Measurements from ENCODE around the gene HSPA8. TPM values are rescaled to one million over a fixed set of nuclear protein-coding genes. Genes with fewer than 3 reads are reported as not detected.
"Not testable (repeated sequence)": the region's sequence is repeated elsewhere in the genome, so short reads cannot be mapped to it uniquely, and the experiment has no call there.

Gene HSPA8
- polyA plus RNA-seq, 1 donor from 2014 or later: 2,242 TPM

GRCh38 chr11:123062158-123062891 lies 389 bp upstream of the HSPA8 start:
- Histone ChIP-seq H3K27me3 (ENCODE audit: insufficient read depth, low read depth, low read length) (no peaks in the 10 kb centered on the region), H2AFZ (ENCODE audit: low read depth, low read length) (peak overlapping the region; percentile 97), H3K79me2 (replicated peaks; ENCODE audit: insufficient read depth, low read length) (peaks cover 61% of the 10 kb centered on the region), H3K4me3 (ENCODE audit: low read length) (peak overlapping the region; percentile 94), H3K27ac (ENCODE audit: low read length) (peak overlapping the region; percentile 99), H4K20me1 (ENCODE audit: insufficient read depth) (peaks cover 15% of the 10 kb centered on the region), H3K9me3 (ENCODE audit: low read length) (no peaks in the 10 kb centered on the region), H3K9ac (ENCODE audit: low read length) (peak overlapping the region; percentile 99), H3K4me2 (ENCODE audit: low read length) (peak overlapping the region; percentile 94), H3K36me3 (ENCODE audit: insufficient read depth, low read length) (peaks cover 22% of the 10 kb centered on the region), H3F3A (ENCODE audit: insufficient read depth, low read length, poor library complexity, severe bottlenecking) (peaks cover 5% of the 10 kb centered on the region), H3K9me2 (ENCODE audit: insufficient read depth, low read length) (no peaks in the 10 kb centered on the region)
- TF ChIP-seq TAF1 (IDR thresholded peaks at IDR 0.05; ENCODE audit: low read depth) (peak; percentile 66), REST (IDR thresholded peaks at IDR 0.05; ENCODE audit: borderline replicate concordance) (no peak), EP300 (conservative IDR thresholded peaks at IDR 0.05; ENCODE audit: poor library complexity, severe bottlenecking) (peak; percentile 59), RAD21 (conservative IDR thresholded peaks at IDR 0.05) (no peak), MXI1 (conservative IDR thresholded peaks at IDR 0.05; ENCODE audit: poor library complexity, severe bottlenecking) (no peak), CTCF (IDR thresholded peaks at IDR 0.05; ENCODE audit: poor library complexity, severe bottlenecking) (no peak), SMC3 (conservative IDR thresholded peaks at IDR 0.05; ENCODE audit: poor library complexity) (no peak), POLR2AphosphoS5 (IDR thresholded peaks at IDR 0.05) (peak; percentile 91)

- peaks cover 22% of the 10 kb centered on the region for H3K36me3 ChIP-seq (ENCODE audit: insufficient read depth, low read length)
- H3F3A ChIP-seq (ENCODE audit: insufficient read depth, low read length, poor library complexity, severe bottlenecking): peaks cover 5% of the 10 kb centered on the region
- peaks cover 52% of the 10 kb centered on the region for H3K79me2 ChIP-seq (replicated peaks; ENCODE audit: insufficient read depth, low read length)
- peak overlapping the region; percentile 99 for H3K9ac ChIP-seq (ENCODE audit: low read length)
- H3K9me2 ChIP-seq (ENCODE audit: insufficient read depth, low read length): no peaks in the 10 kb centered on the region
- H3K4me2 ChIP-seq (ENCODE audit: low read length): peak overlapping the region; percentile 99
- no peaks in the 10 kb centered on the region for H3K9me3 ChIP-seq (ENCODE audit: low read length)
- no peak overlapping the region for H2AFZ ChIP-seq (ENCODE audit: low read depth, low read length)
- no peak overlapping the region for H3K27ac ChIP-seq (ENCODE audit: low read length)
- H4K20me1 ChIP-seq (ENCODE audit: insufficient read depth): peaks cover 15% of the 10 kb centered on the region
- no peak for TF ChIP-seq POLR2AphosphoS5 (IDR thresholded peaks at IDR 0.05)
- no peak for TF ChIP-seq EZH2 (IDR thresholded peaks at IDR 0.05; ENCODE audit: borderline replicate concordance, insufficient read depth, low read length, poor library complexity, severe bottlenecking)
- no peak for TF ChIP-seq SMC3 (conservative IDR thresholded peaks at IDR 0.05; ENCODE audit: poor library complexity)
- no peaks in the 10 kb centered on the region for H3K27me3 ChIP-seq (ENCODE audit: insufficient read depth, low read depth, low read length)
- peak overlapping the region; percentile 94 for H3K4me3 ChIP-seq (ENCODE audit: low read length)
Measured at GRCh38 chr11:123060277-123061000, 1.5 kb downstream of the HSPA8 start.

GRCh38 chr11:123059041-123059920 lies 2.7 kb downstream of the HSPA8 start:
- not testable (repeated sequence) for H3K27me3 ChIP-seq (ENCODE audit: insufficient read depth, low read depth, low read length); H3K9me3 ChIP-seq (ENCODE audit: low read length); H3K27ac ChIP-seq (ENCODE audit: low read length); H3K9me2 ChIP-seq (ENCODE audit: insufficient read depth, low read length); H3F3A ChIP-seq (ENCODE audit: insufficient read depth, low read length, poor library complexity, severe bottlenecking); H2AFZ ChIP-seq (ENCODE audit: low read depth, low read length); H3K9ac ChIP-seq (ENCODE audit: low read length)
- peak overlapping the region; percentile 99 for H3K4me2 ChIP-seq (ENCODE audit: low read length)
- H3K36me3 ChIP-seq (ENCODE audit: insufficient read depth, low read length): peaks cover 22% of the 10 kb centered on the region
- peaks cover 42% of the 10 kb centered on the region for H3K79me2 ChIP-seq (replicated peaks; ENCODE audit: insufficient read depth, low read length)
- peak overlapping the region; percentile 94 for H3K4me3 ChIP-seq (ENCODE audit: low read length)
- H4K20me1 ChIP-seq (ENCODE audit: insufficient read depth): peaks cover 15% of the 10 kb centered on the region

Measured in neural cell (in vitro differentiated cells).